Calu3 (cell line): Measurements from ENCODE around the gene DHCR24. TPM values are rescaled to one million over a fixed set of nuclear protein-coding genes. Genes with fewer than 3 reads are reported as not detected.

Experiments used
- BruUV-seq: library from RNA; stranded (reverse); fragments of 400-500 nt; replicated peaks from 2 replicates; lab custom pipeline; 2021; lab: Mats Ljungman, UMichigan
- CTCF ChIA-PET: fragments of 300-600 bp; sonication (Branson Sonifier 250); formaldehyde crosslinking; loops from one replicate; lab custom pipeline; 2022; ENCODE audit warnings: antibody characterized with exemption; lab: Charles Lee
- DNase-seq: peaks from one replicate; pipeline ENCODE4 v3.0.0; 2022
- H3K27ac Mint-ChIP-seq: one replicate; pipeline ENCODE4 v1.8.0; 2022; ENCODE audit warnings: mixed read lengths; ENCODE audit not compliant: unreplicated experiment
- H3K27me3 Mint-ChIP-seq: one replicate; pipeline ENCODE4 v1.8.0; 2022; ENCODE audit warnings: mixed read lengths; ENCODE audit not compliant: unreplicated experiment
- H3K36me3 Mint-ChIP-seq: one replicate; pipeline ENCODE4 v1.8.0; 2022; ENCODE audit warnings: mild to moderate bottlenecking, moderate library complexity, mixed read lengths; ENCODE audit not compliant: insufficient read depth, unreplicated experiment
- H3K4me1 Mint-ChIP-seq: one replicate; pipeline ENCODE4 v1.8.0; 2022; ENCODE audit warnings: mild to moderate bottlenecking, low read depth, mixed read lengths; ENCODE audit not compliant: unreplicated experiment
- H3K4me3 Mint-ChIP-seq: one replicate; pipeline ENCODE4 v1.8.0; 2022; ENCODE audit warnings: mild to moderate bottlenecking, low read depth, moderate library complexity, mixed read lengths; ENCODE audit not compliant: unreplicated experiment
- H3K9me3 Mint-ChIP-seq: one replicate; pipeline ENCODE4 v1.8.0; 2022; ENCODE audit warnings: low read depth, mixed read lengths; ENCODE audit not compliant: unreplicated experiment
- CTCF ChIP-seq: fragments of 200-600 bp; IDR thresholded peaks from one replicate; pipeline ENCODE4 v1.8.0; 2022; ENCODE audit warnings: antibody characterized with exemption; ENCODE audit not compliant: unreplicated experiment
- intact Hi-C: fragments of 100-400 bp; cut with micrococcal nuclease; formaldehyde crosslinking; loops from one replicate; pipeline ENCODE4 v1.10.0; 2022; ENCODE audit not compliant: unreplicated experiment
- total RNA-seq: library from RNA; stranded (reverse); gene quantifications from 2 replicates; pipeline ENCODE4 v1.2.3, GENCODE V29; 2022

The DHCR24 gene
- total RNA-seq, 1 experiment from 2014 or later = 469 TPM

DNA sequence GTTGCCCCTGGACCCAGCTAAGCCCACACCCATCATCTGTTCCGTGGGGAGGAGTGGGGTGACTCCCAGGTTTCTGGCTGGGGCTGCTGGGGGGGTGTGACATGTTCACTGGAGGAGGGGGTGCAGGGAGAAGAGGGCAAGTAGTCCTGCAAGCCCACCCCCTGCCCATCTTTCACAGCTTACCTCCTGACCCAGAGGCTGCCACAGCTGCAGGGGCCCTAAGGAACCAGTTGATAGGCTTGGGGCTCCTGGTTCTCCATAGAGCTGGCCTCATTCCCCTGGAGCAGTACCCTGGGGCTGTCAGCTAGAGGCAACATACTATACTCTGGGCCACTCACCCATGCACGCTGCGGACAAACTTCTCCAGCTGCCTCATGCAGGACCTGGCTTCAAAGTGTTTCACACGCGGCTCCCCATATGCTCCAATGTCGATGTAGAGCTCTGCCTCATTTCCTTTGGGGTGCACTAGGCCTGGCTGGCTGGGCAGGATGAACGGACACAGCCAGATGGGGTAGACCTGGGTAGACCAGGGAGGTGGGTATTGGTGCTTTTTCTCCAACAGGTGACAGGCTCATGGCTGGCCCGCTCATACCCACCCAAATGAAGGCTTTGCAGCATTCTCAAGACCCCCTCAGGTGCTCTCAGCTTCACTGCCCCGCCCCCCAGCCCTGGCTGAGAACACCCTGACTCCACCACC lies 33.8 kb downstream of the DHCR24 start:
- Mint-ChIP-seq H3K27me3 (no peaks in the 10 kb centered on the region), H3K4me1 (peaks cover 46% of the 10 kb centered on the region), H3K9me3 (no peaks in the 10 kb centered on the region), H3K27ac (no peak overlapping the region), H3K36me3 (peaks cover 86% of the 10 kb centered on the region), H3K4me3 (no peak overlapping the region)
- no peak for TF ChIP-seq CTCF
- CTCF ChIA-PET = interaction anchor here (0.7 kb wide), 1 partner anchor 92 kb away, joined by 4 read pairs; no protein-coding TSS in a partner anchor
- BruUV-seq = no TSS peak
- intact Hi-C loops = no loop called here
- DNase-seq = no peak

DNA sequence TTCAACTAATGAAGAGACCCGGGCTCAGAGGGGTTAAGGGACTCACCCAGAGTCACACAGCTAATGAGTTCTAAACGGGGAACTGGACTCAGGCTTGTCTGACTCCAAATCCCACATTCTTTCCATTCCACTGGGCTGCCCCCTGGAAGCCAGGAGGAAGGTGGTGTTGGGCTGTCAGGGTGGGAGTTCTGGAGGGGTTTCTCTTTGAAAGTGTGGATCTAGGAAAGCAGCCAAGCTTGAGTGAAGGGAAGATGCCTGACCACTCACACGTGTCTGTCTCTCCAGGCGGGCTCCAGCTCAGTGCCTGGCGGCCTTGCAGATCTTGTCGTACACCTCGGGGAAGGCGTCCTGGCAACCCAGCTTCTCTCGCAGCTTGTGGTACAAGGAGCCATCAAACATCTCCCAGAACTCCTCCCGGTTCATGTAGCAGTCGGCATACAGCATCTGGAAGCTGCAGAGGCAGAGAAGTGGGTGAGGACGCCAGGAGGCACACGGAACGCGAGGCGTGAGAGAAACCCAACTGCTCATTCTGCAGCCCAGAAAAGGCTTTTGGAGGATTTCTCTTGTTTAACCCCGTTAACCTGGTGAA lies 35.0 kb downstream of the DHCR24 start:
- H3K27ac Mint-ChIP-seq = peak overlapping the region; percentile 42
- DNase-seq = no peak
- CTCF ChIA-PET = interaction anchor here (0.6 kb wide), 1 partner anchor 1664 kb away, joined by 5 read pairs; no protein-coding TSS in a partner anchor
- H3K4me1 Mint-ChIP-seq = peaks cover 33% of the 10 kb centered on the region
- no peak overlapping the region for H3K4me3 Mint-ChIP-seq
- no peak for TF ChIP-seq CTCF
- H3K36me3 Mint-ChIP-seq = peaks cover 81% of the 10 kb centered on the region
- H3K27me3 Mint-ChIP-seq = no peaks in the 10 kb centered on the region
- no TSS peak for BruUV-seq
- H3K9me3 Mint-ChIP-seq = no peaks in the 10 kb centered on the region
- intact Hi-C loops = no loop called here

- Mint-ChIP-seq H3K9me3 (no peaks in the 10 kb centered on the region), H3K36me3 (peaks cover 75% of the 10 kb centered on the region), H3K4me3 (no peak overlapping the region), H3K27me3 (no peaks in the 10 kb centered on the region), H3K4me1 (peaks cover 27% of the 10 kb centered on the region), H3K27ac (peak overlapping the region; percentile 42)
- no peak for TF ChIP-seq CTCF
- intact Hi-C loops = no loop called here
- CTCF ChIA-PET = interaction anchor here (0.6 kb wide), 1 partner anchor 1665 kb away, joined by 5 read pairs; no protein-coding TSS in a partner anchor
- BruUV-seq = no TSS peak
- DNase-seq = no peak
Measured at GRCh38 chr1:54851406-54851805, 35.6 kb downstream of the DHCR24 start.

- H3K27me3 Mint-ChIP-seq = no peaks in the 10 kb centered on the region
- no peak for TF ChIP-seq CTCF
- DNase-seq = no peak
- no peak overlapping the region for H3K4me3 Mint-ChIP-seq
- H3K4me1 Mint-ChIP-seq = peaks cover 21% of the 10 kb centered on the region
- BruUV-seq = no TSS peak
- no peaks in the 10 kb centered on the region for H3K9me3 Mint-ChIP-seq
- intact Hi-C loops = no loop called here
- no peak overlapping the region for H3K27ac Mint-ChIP-seq
- CTCF ChIA-PET = no interaction called here
- H3K36me3 Mint-ChIP-seq = peaks cover 75% of the 10 kb centered on the region
Measured at GRCh38 chr1:54850737-54851136, 36.3 kb downstream of the DHCR24 start.
